GM12864 (cell line): ENCODE data around the gene GPBAR1.

Source experiments
- DNase-seq: peaks from one replicate; pipeline ENCODE4 v3.0.0-alpha.2; 2011; ENCODE audit warnings: low read depth
- H3K4me3 ChIP-seq: 2 replicates; pipeline ENCODE4 v1.5.1; 2011; ENCODE audit warnings: mild to moderate bottlenecking, low read depth, low read length, control low read depth
- CTCF ChIP-seq: IDR thresholded peaks from 2 replicates; pipeline ENCODE4 v1.5.1; 2011; ENCODE audit warnings: low read depth, mild to moderate bottlenecking, moderate library complexity, low read length, control low read depth, inconsistent platforms; ENCODE audit errors: missing control alignments

Gene GPBAR1

GRCh38 chr2:218293715-218294429, 33.1 kb downstream of the GPBAR1 start:
- no peak overlapping the region for H3K4me3 ChIP-seq
- DNase-seq, result no peak
- TF ChIP-seq CTCF, result no peak

DNA sequence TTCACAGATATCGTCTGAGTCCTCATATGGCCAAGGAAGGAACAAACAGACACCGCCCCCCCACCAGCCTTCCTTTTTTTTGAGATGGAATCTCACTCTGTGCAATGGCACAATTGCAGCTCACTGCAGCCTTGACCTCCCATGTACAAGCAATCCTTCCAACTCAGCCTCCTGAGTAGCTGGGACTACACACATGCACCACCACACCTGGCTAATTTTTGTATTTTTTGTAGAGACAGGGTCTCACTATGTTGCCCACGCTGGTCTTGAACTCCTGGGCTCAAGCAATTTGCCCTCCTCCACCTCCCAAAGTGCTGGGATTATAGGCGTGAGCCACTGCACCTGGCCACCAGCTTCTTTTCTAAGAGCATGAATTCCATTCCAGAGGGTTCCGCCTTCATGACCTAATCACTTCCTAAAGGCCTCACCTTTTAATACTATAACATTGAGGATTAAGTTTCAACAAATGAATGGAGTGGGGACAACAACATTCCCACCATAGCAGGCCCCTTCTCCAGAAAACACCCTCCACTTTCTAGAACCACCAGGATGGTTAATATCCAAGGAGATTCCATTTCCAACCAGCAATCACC, 33.7 kb downstream of the GPBAR1 start:
- no peak for TF ChIP-seq CTCF
- H3K4me3 ChIP-seq, result no peak overlapping the region
- no peak for DNase-seq

- H3K4me3 ChIP-seq, result no peak overlapping the region
- DNase-seq, result no peak
- no peak for TF ChIP-seq CTCF
Observed at GRCh38 chr2:218295029-218295428, 34.2 kb downstream of the GPBAR1 start.

DNA sequence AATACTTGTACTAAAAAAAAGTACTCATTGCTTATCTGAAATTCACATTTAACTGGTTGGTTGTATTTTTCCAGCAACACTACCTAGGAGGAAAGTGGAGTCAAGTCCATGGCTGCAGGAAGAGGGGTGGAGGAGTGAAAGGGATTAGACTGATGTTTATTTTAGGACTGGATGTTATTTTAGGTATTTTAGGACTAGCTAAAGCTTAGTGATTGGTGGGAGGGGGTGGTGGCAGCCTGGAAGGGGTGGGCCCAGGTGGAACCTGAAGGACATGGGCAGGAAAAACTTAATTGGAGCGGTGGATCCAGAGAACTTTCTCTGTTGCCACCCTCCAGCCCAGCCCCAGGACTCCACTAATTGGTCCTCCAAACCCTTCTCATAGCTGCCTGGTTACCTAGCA, 35.4 kb downstream of the GPBAR1 start:
- no peak for DNase-seq

GRCh38 chr2:218296847-218297246, 36.0 kb downstream of the GPBAR1 start:
- DNase-seq, result no peak
- no peak for TF ChIP-seq CTCF
- no peak overlapping the region for H3K4me3 ChIP-seq

More for the DNA sequence above, 35.4 kb downstream of the GPBAR1 start:
- no peak for TF ChIP-seq CTCF
- H3K4me3 ChIP-seq, result no peak overlapping the region

DNA sequence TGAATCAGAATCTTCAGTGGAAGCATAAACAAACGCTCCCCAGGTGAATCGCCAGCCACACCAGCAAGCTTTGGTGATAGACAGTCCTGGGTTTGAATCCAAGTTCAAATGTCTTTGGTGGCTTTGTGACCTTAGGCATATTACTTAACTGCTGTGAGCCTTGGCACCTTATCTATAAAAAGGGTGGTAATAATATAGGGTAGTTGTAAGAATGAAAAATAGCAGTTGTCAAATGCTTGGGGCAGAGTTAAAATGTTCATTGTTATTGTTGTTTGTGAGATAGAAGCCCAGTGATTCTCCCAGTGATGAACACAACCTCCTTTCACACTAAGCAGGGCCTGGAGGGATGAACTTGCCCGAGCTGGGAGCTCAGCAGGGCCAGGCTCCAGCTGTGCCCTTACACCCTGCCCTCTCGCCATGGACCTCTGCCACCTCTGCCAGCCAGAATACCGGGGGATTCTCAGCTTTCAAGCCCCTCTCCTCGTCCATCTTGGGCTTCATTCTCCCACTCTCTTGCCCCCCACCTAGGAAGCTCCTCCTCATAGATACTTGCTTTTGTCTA, 37.6 kb downstream of the GPBAR1 start:
- no peak overlapping the region for H3K4me3 ChIP-seq
- no peak for DNase-seq
- no peak for TF ChIP-seq CTCF
